Measurements from ENCODE around the gene DTHD1.

Gene DTHD1

GRCh38 chr4:36251983-36252382 lies 29.4 kb upstream of the DTHD1 start:
- Histone ChIP-seq H3K27me3 (ENCODE audit: control insufficient read depth, insufficient read depth, low read length) (no peaks in the 10 kb centered on the region), H3K36me3 (ENCODE audit: control insufficient read depth, insufficient read depth, low read length) (no peaks in the 10 kb centered on the region), H3K9ac (ENCODE audit: low read length) (no peak overlapping the region), H3K4me3 (ENCODE audit: low read length) (no peak overlapping the region), H3K4me1 (ENCODE audit: control insufficient read depth, insufficient read depth, low read length) (no peaks in the 10 kb centered on the region), H3K27ac (ENCODE audit: low read depth, low read length) (no peak overlapping the region)

GRCh38 chr4:36254371-36254770 lies 27.0 kb upstream of the DTHD1 start:
- no peaks in the 10 kb centered on the region for H3K4me1 ChIP-seq (ENCODE audit: control insufficient read depth, insufficient read depth, low read length)
- no peaks in the 10 kb centered on the region for H3K36me3 ChIP-seq (ENCODE audit: control insufficient read depth, insufficient read depth, low read length)
- H3K9ac ChIP-seq (ENCODE audit: low read length) = no peak overlapping the region
- H3K27me3 ChIP-seq (ENCODE audit: control insufficient read depth, insufficient read depth, low read length) = no peaks in the 10 kb centered on the region
- no peak overlapping the region for H3K4me3 ChIP-seq (ENCODE audit: low read length)
- no peak overlapping the region for H3K27ac ChIP-seq (ENCODE audit: low read depth, low read length)

GRCh38 chr4:36255577-36255976 lies 25.8 kb upstream of the DTHD1 start:
- Histone ChIP-seq H3K27me3 (ENCODE audit: control insufficient read depth, insufficient read depth, low read length) (no peaks in the 10 kb centered on the region), H3K4me3 (ENCODE audit: low read length) (no peak overlapping the region), H3K9ac (ENCODE audit: low read length) (no peak overlapping the region), H3K4me1 (ENCODE audit: control insufficient read depth, insufficient read depth, low read length) (no peaks in the 10 kb centered on the region), H3K27ac (ENCODE audit: low read depth, low read length) (no peak overlapping the region), H3K36me3 (ENCODE audit: control insufficient read depth, insufficient read depth, low read length) (no peaks in the 10 kb centered on the region)

- H3K4me1 ChIP-seq (ENCODE audit: control insufficient read depth, insufficient read depth, low read length) = no peaks in the 10 kb centered on the region
- no peaks in the 10 kb centered on the region for H3K27me3 ChIP-seq (ENCODE audit: control insufficient read depth, insufficient read depth, low read length)
- H3K9ac ChIP-seq (ENCODE audit: low read length) = no peak overlapping the region
- no peaks in the 10 kb centered on the region for H3K36me3 ChIP-seq (ENCODE audit: control insufficient read depth, insufficient read depth, low read length)
- no peak overlapping the region for H3K27ac ChIP-seq (ENCODE audit: low read depth, low read length)
- no peak overlapping the region for H3K4me3 ChIP-seq (ENCODE audit: low read length)
Measured at GRCh38 chr4:36256398-36256891, 25.0 kb upstream of the DTHD1 start.

GRCh38 chr4:36260731-36261130 lies 20.7 kb upstream of the DTHD1 start:
- no peaks in the 10 kb centered on the region for H3K27me3 ChIP-seq (ENCODE audit: control insufficient read depth, insufficient read depth, low read length)
- no peak overlapping the region for H3K27ac ChIP-seq (ENCODE audit: low read depth, low read length)
- H3K4me3 ChIP-seq (ENCODE audit: low read length) = no peak overlapping the region
- H3K9ac ChIP-seq (ENCODE audit: low read length) = no peak overlapping the region
- no peaks in the 10 kb centered on the region for H3K36me3 ChIP-seq (ENCODE audit: control insufficient read depth, insufficient read depth, low read length)
- H3K4me1 ChIP-seq (ENCODE audit: control insufficient read depth, insufficient read depth, low read length) = no peaks in the 10 kb centered on the region

- Histone ChIP-seq H3K4me1 (ENCODE audit: control insufficient read depth, insufficient read depth, low read length) (no peaks in the 10 kb centered on the region), H3K36me3 (ENCODE audit: control insufficient read depth, insufficient read depth, low read length) (no peaks in the 10 kb centered on the region), H3K9ac (ENCODE audit: low read length) (no peak overlapping the region), H3K4me3 (ENCODE audit: low read length) (no peak overlapping the region), H3K27ac (ENCODE audit: low read depth, low read length) (no peak overlapping the region), H3K27me3 (ENCODE audit: control insufficient read depth, insufficient read depth, low read length) (no peaks in the 10 kb centered on the region)
Measured at GRCh38 chr4:36264207-36264826, 17.1 kb upstream of the DTHD1 start.

- H3K9ac ChIP-seq (ENCODE audit: low read length) = no peak overlapping the region
- H3K4me1 ChIP-seq (ENCODE audit: control insufficient read depth, insufficient read depth, low read length) = no peaks in the 10 kb centered on the region
- H3K4me3 ChIP-seq (ENCODE audit: low read length) = no peak overlapping the region
- no peaks in the 10 kb centered on the region for H3K27me3 ChIP-seq (ENCODE audit: control insufficient read depth, insufficient read depth, low read length)
- H3K27ac ChIP-seq (ENCODE audit: low read depth, low read length) = no peak overlapping the region
- H3K36me3 ChIP-seq (ENCODE audit: control insufficient read depth, insufficient read depth, low read length) = no peaks in the 10 kb centered on the region
Measured at GRCh38 chr4:36267486-36268268, 13.7 kb upstream of the DTHD1 start.

- H3K9ac ChIP-seq (ENCODE audit: low read length) = no peak overlapping the region
Measured at GRCh38 chr4:36269101-36269500, 12.3 kb upstream of the DTHD1 start.

GRCh38 chr4:36269533-36270173 lies 11.8 kb upstream of the DTHD1 start:
- Histone ChIP-seq H3K4me3 (ENCODE audit: low read length) (no peak overlapping the region), H3K27me3 (ENCODE audit: control insufficient read depth, insufficient read depth, low read length) (no peaks in the 10 kb centered on the region), H3K27ac (ENCODE audit: low read depth, low read length) (no peak overlapping the region), H3K36me3 (ENCODE audit: control insufficient read depth, insufficient read depth, low read length) (no peaks in the 10 kb centered on the region), H3K9ac (ENCODE audit: low read length) (no peak overlapping the region), H3K4me1 (ENCODE audit: control insufficient read depth, insufficient read depth, low read length) (no peaks in the 10 kb centered on the region)

More at GRCh38 chr4:36269101-36269500, 12.3 kb upstream of the DTHD1 start:
- no peaks in the 10 kb centered on the region for H3K27me3 ChIP-seq (ENCODE audit: control insufficient read depth, insufficient read depth, low read length)
- no peak overlapping the region for H3K4me3 ChIP-seq (ENCODE audit: low read length)
- H3K4me1 ChIP-seq (ENCODE audit: control insufficient read depth, insufficient read depth, low read length) = no peaks in the 10 kb centered on the region
- H3K36me3 ChIP-seq (ENCODE audit: control insufficient read depth, insufficient read depth, low read length) = no peaks in the 10 kb centered on the region
- H3K27ac ChIP-seq (ENCODE audit: low read depth, low read length) = no peak overlapping the region

GRCh38 chr4:36273276-36273675 lies 8.1 kb upstream of the DTHD1 start:
- Histone ChIP-seq H3K36me3 (ENCODE audit: control insufficient read depth, insufficient read depth, low read length) (no peaks in the 10 kb centered on the region), H3K27ac (ENCODE audit: low read depth, low read length) (no peak overlapping the region), H3K9ac (ENCODE audit: low read length) (no peak overlapping the region), H3K27me3 (ENCODE audit: control insufficient read depth, insufficient read depth, low read length) (no peaks in the 10 kb centered on the region), H3K4me1 (ENCODE audit: control insufficient read depth, insufficient read depth, low read length) (no peaks in the 10 kb centered on the region), H3K4me3 (ENCODE audit: low read length) (no peak overlapping the region)

GRCh38 chr4:36274158-36274557 lies 7.3 kb upstream of the DTHD1 start:
- Histone ChIP-seq H3K9ac (ENCODE audit: low read length) (no peak overlapping the region), H3K27me3 (ENCODE audit: control insufficient read depth, insufficient read depth, low read length) (no peaks in the 10 kb centered on the region), H3K4me1 (ENCODE audit: control insufficient read depth, insufficient read depth, low read length) (no peaks in the 10 kb centered on the region), H3K4me3 (ENCODE audit: low read length) (no peak overlapping the region), H3K27ac (ENCODE audit: low read depth, low read length) (no peak overlapping the region), H3K36me3 (ENCODE audit: control insufficient read depth, insufficient read depth, low read length) (no peaks in the 10 kb centered on the region)

GRCh38 chr4:36277533-36277932 lies 3.9 kb upstream of the DTHD1 start:
- no peaks in the 10 kb centered on the region for H3K27me3 ChIP-seq (ENCODE audit: control insufficient read depth, insufficient read depth, low read length)
- H3K9ac ChIP-seq (ENCODE audit: low read length) = no peak overlapping the region
- no peaks in the 10 kb centered on the region for H3K36me3 ChIP-seq (ENCODE audit: control insufficient read depth, insufficient read depth, low read length)
- H3K4me3 ChIP-seq (ENCODE audit: low read length) = no peak overlapping the region
- no peak overlapping the region for H3K27ac ChIP-seq (ENCODE audit: low read depth, low read length)
- no peaks in the 10 kb centered on the region for H3K4me1 ChIP-seq (ENCODE audit: control insufficient read depth, insufficient read depth, low read length)

All from rectal smooth muscle tissue (tissue), 1 donor.